ENCODE results near the gene LCE2C.
A peak's percentile ranks its signal among the peaks of the same experiment; 100 is the strongest.
"Not testable (repeated sequence)": the region's sequence is repeated elsewhere in the genome, so short reads cannot be mapped to it uniquely, and the experiment has no call there.

The LCE2C gene

DNA sequence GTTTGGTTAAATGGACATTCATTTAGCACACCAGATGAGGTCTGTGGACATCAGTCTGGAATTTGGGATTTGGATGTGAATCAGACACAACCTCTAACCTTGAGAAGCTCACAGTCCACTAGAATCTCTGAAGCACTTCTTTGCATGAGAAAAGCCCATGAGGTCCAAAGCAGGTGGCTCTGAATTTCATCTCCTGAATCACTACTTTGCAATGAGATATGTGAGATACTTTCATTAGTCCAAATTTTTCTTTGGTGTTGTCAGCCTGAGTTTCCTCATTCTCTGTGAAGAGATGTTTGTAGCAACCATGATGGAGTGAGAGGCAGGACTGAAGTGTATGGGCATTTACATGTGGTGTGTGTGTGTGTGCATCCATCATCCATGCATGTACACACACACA, 28.4 kb upstream of the LCE2C start:
- Histone ChIP-seq H3K27ac (no peak overlapping the region), H3K27me3 (replicated peaks) (no peaks in the 10 kb centered on the region), H3K36me3 (replicated peaks) (no peaks in the 10 kb centered on the region), H3K4me3 (ENCODE audit: low read depth, low read length) (no peak overlapping the region)
- TF ChIP-seq, protein P1, sequence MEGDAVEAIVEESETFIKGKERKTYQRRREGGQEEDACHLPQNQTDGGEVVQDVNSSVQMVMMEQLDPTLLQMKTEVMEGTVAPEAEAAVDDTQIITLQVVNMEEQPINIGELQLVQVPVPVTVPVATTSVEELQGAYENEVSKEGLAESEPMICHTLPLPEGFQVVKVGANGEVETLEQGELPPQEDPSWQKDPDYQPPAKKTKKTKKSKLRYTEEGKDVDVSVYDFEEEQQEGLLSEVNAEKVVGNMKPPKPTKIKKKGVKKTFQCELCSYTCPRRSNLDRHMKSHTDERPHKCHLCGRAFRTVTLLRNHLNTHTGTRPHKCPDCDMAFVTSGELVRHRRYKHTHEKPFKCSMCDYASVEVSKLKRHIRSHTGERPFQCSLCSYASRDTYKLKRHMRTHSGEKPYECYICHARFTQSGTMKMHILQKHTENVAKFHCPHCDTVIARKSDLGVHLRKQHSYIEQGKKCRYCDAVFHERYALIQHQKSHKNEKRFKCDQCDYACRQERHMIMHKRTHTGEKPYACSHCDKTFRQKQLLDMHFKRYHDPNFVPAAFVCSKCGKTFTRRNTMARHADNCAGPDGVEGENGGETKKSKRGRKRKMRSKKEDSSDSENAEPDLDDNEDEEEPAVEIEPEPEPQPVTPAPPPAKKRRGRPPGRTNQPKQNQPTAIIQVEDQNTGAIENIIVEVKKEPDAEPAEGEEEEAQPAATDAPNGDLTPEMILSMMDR (IDR thresholded peaks at IDR 0.05; ENCODE audit: low read depth, low read length, missing control alignments), result no peak
- no peak for DNase-seq
- in situ Hi-C loops (cut with HindIII; ENCODE audit: low pct_ligation_motif_present, low sequenced_read_pairs), result no loop called here

DNA sequence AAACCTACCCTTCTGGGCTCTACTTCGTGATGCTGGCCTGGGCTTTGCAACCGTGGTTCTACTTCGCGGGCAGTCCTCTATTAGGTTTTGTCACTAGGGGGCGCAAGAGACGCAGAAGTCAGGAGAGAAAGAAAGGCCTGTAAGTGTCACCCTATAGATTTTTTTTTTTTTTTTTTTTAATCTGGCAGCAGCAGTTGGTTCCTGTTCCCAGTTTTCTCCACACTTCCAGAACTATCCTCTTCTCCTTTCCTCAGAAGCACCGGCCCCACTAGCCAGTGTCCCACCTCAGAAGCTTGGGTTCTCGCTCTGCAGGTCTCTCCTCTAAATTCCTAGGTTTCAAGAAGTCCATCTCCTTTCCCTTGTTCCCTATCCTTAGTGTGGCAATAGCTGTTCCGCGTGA, 21.0 kb upstream of the LCE2C start:
- no peak overlapping the region for H3K27ac ChIP-seq
- TF ChIP-seq, protein P1 (IDR thresholded peaks at IDR 0.05; ENCODE audit: low read depth, low read length, missing control alignments), result peak; percentile 81
- no peaks in the 10 kb centered on the region for H3K36me3 ChIP-seq (replicated peaks)
- H3K4me3 ChIP-seq (ENCODE audit: low read depth, low read length), result no peak overlapping the region
- no peaks in the 10 kb centered on the region for H3K27me3 ChIP-seq (replicated peaks)
- in situ Hi-C loops (cut with HindIII; ENCODE audit: low pct_ligation_motif_present, low sequenced_read_pairs), result no loop called here
- DNase-seq, result peak; percentile 47

DNA sequence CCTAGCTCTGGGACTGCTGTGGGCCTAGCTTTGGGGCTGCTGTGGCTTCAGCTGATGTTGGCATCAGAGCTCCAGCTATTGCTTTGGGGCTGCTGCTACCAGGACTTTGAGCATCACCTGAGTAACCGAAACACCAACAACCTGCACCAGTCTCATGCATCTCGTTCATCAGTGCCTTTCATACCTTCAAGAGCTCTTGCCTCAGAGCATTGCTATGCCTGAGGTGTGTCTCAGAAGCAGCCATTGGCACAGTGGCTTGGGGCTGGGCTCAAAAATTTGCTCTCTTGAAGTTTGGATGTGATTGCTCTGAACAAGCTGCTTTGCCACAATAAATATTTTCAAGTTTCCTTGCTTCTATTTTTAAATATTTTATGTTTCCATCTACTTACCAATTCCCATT, 18.6 kb upstream of the LCE2C start:
- Histone ChIP-seq H3K4me3 (ENCODE audit: low read depth, low read length) (no peak overlapping the region), H3K36me3 (replicated peaks) (no peaks in the 10 kb centered on the region), H3K27ac (no peak overlapping the region), H3K27me3 (replicated peaks) (no peaks in the 10 kb centered on the region)
- no peak for DNase-seq
- TF ChIP-seq, protein P1 (IDR thresholded peaks at IDR 0.05; ENCODE audit: low read depth, low read length, missing control alignments), result no peak
- in situ Hi-C loops (cut with HindIII; ENCODE audit: low pct_ligation_motif_present, low sequenced_read_pairs), result no loop called here

DNA sequence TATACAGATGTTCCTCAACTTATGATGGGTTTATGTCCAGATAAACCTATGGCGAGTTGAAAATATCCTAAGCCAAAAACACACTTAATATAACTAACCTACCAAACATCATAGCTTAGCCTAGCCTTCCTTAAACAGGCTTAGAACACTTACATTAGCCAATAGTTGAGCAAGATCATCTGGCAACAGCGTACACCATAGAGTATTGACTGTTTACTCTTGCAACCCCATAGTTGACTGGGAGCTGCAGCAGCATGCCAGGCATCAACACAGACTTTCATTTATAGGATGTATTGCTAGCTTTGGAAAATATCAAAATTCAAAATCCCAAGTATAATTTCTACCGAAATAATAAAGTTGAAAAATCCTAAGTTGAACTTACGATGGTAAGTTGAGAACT, 17.4 kb upstream of the LCE2C start:
- in situ Hi-C loops (cut with HindIII; ENCODE audit: low pct_ligation_motif_present, low sequenced_read_pairs), result no loop called here
- H3K4me3 ChIP-seq (ENCODE audit: low read depth, low read length), result no peak overlapping the region
- no peaks in the 10 kb centered on the region for H3K36me3 ChIP-seq (replicated peaks)
- TF ChIP-seq, protein P1 (IDR thresholded peaks at IDR 0.05; ENCODE audit: low read depth, low read length, missing control alignments), result no peak
- no peak for DNase-seq
- H3K27me3 ChIP-seq (replicated peaks), result no peaks in the 10 kb centered on the region
- no peak overlapping the region for H3K27ac ChIP-seq

DNA sequence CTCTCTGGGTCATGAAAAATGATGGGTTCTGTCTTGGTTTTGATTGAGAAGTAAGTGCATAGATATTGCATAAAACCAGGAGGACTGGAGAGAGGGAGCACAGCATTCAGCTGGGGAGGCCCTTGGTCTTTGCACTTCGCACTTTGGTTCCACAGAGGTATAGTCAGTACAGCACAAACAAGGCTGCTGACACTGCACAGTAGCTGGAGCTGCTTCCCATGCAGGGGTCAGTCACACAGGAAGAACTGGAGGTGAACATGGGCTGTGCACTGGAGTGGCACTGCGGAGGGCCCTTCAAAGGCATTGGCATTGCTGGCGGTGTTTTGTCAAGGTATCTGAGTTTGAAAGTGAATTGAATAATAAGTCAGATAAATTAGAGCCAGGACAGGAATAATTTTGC, 16.4 kb upstream of the LCE2C start:
- H3K4me3 ChIP-seq (ENCODE audit: low read depth, low read length), result no peak overlapping the region
- in situ Hi-C loops (cut with HindIII; ENCODE audit: low pct_ligation_motif_present, low sequenced_read_pairs), result no loop called here
- TF ChIP-seq, protein P1 (IDR thresholded peaks at IDR 0.05; ENCODE audit: low read depth, low read length, missing control alignments), result no peak
- H3K27me3 ChIP-seq (replicated peaks), result no peaks in the 10 kb centered on the region
- DNase-seq, result no peak
- H3K36me3 ChIP-seq (replicated peaks), result no peaks in the 10 kb centered on the region
- no peak overlapping the region for H3K27ac ChIP-seq

DNA sequence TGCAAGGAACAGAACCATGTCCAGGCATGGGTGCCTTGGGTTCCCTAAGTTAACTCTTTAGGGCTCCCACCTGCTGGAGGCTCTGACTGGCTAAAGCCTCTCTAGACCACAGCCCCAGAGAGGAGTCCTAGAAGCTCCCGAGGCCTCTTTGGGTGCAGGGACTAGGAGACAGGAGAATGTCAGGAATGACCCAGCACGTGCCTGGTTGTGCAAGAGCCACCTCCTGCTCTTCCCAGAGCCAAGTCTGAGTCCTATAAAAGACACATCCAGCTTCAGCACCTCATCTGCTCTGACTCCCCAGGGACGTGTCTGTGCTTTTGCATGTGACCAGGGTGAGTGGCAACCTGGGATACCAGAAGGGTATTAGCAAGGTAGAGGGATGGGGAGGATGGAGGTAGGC, 12.0 kb upstream of the LCE2C start, which contains the start of gene LCE2D:
LCE2D (plus strand) TSS at position 283 of the 400 bp plus-strand sequence. CDS start 726 bp downstream, outside the sequence.
- Histone ChIP-seq H3K4me3 (ENCODE audit: low read depth, low read length) (no peak within 1 kb of the TSS), H3K36me3 (replicated peaks) (no peaks in the 10 kb centered on the region), H3K27me3 (replicated peaks) (no peaks in the 10 kb centered on the region), H3K27ac (no peak within 1 kb of the TSS)
- TF ChIP-seq, protein P1 (IDR thresholded peaks at IDR 0.05; ENCODE audit: low read depth, low read length, missing control alignments), result no peak
- in situ Hi-C loops (cut with HindIII; ENCODE audit: low pct_ligation_motif_present, low sequenced_read_pairs), result no loop called here
- no peak for DNase-seq

DNA sequence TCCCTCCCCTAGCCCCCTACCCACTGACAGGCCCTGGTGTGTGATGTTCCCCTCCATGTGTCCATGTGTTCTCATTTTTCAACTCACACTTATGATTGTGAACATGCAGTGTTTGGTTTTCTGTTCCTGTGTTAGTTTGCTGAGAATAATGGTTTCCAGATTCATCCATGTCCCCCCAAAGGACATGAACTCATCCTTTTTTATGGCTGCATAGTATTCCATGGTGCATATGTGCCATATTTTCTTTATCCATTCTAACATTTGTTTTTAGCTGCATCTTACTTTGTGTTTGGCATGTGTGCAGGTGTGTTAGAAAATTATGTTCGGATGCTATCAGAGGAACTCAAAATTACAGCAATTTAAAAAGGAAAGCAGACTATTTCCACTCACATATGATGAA, 8.9 kb upstream of the LCE2C start:
- in situ Hi-C loops (cut with HindIII; ENCODE audit: low pct_ligation_motif_present, low sequenced_read_pairs); DNase-seq; H3K4me3 ChIP-seq (ENCODE audit: low read depth, low read length): not testable (repeated sequence)

More for the DNA sequence above, 8.9 kb upstream of the LCE2C start:
- H3K27me3 ChIP-seq (replicated peaks); H3K27ac ChIP-seq; H3K36me3 ChIP-seq (replicated peaks): not testable (repeated sequence)
